GM23338 (cell line): Measurements from ENCODE around the gene SLC2A1. TPM values are rescaled to one million over a fixed set of nuclear protein-coding genes. Genes with fewer than 3 reads are reported as not detected.

Source experiments
- ATAC-seq: fragments of 200-7000 bp; cut with Tn5 transposase; 3 replicates; pipeline ENCODE4 v1.9.1; 2020
- DNase-seq: peaks from one replicate; pipeline ENCODE4 v3.0.0-alpha.2; 2015; ENCODE audit warnings: low spot score
- H2AFZ ChIP-seq: fragments of 200-600 bp; sonication (generic); 2 replicates; pipeline ENCODE4 v1.8.0; 2016; ENCODE audit warnings: antibody characterized with exemption, mild to moderate bottlenecking, moderate library complexity
- H3F3A ChIP-seq: fragments of 200-600 bp; sonication (generic); replicated peaks from 2 replicates; pipeline ENCODE4 v1.8.0; 2017; ENCODE audit warnings: antibody characterized with exemption, mixed run types, low read depth
- H3K27ac ChIP-seq: fragments of 200-600 bp; sonication (generic); 2 replicates; pipeline ENCODE4 v1.6.1; 2016; ENCODE audit warnings: low read depth
- H3K27me3 ChIP-seq: fragments of 200-600 bp; sonication (generic); 2 replicates; pipeline ENCODE4 v1.8.0; 2016; ENCODE audit warnings: mild to moderate bottlenecking, mixed run types, moderate library complexity; ENCODE audit not compliant: insufficient read depth
- H3K36me3 ChIP-seq: fragments of 200-600 bp; sonication (generic); 2 replicates; pipeline ENCODE4 v1.8.0; 2016; ENCODE audit warnings: mild to moderate bottlenecking; ENCODE audit not compliant: insufficient read depth
- H3K4me1 ChIP-seq: fragments of 200-600 bp; sonication (generic); 2 replicates; pipeline ENCODE4 v1.8.0; 2016; ENCODE audit warnings: mild to moderate bottlenecking, moderate library complexity; ENCODE audit not compliant: insufficient read depth
- H3K4me2 ChIP-seq: fragments of 200-600 bp; sonication (generic); 2 replicates; pipeline ENCODE4 v1.7.1; 2017; ENCODE audit warnings: mixed run types
- H3K4me3 ChIP-seq: fragments of 200-600 bp; sonication (generic); 2 replicates; pipeline ENCODE4 v1.6.1; 2016; ENCODE audit warnings: mixed run types
- H3K79me2 ChIP-seq: fragments of 200-600 bp; sonication (generic); replicated peaks from 2 replicates; pipeline ENCODE4 v1.8.0; 2017; ENCODE audit warnings: mild to moderate bottlenecking; ENCODE audit not compliant: insufficient read depth
- H3K9me2 ChIP-seq: fragments of 200-600 bp; sonication (generic); 2 replicates; pipeline ENCODE4 v1.8.0; 2017; ENCODE audit not compliant: insufficient read depth
- H4K20me1 ChIP-seq: fragments of 200-600 bp; sonication (generic); replicated peaks from 2 replicates; pipeline ENCODE4 v1.8.0; 2017; ENCODE audit warnings: mild to moderate bottlenecking; ENCODE audit not compliant: insufficient read depth
- H3K27ac Mint-ChIP-seq: 2 replicates; pipeline ENCODE4 v1.8.0; 2020; ENCODE audit warnings: inconsistent platforms, mild to moderate bottlenecking, moderate library complexity, mixed read lengths
- H3K27me3 Mint-ChIP-seq: 3 replicates; pipeline ENCODE4 v1.8.0; 2022; ENCODE audit warnings: low read depth, mild to moderate bottlenecking, moderate library complexity, mixed read lengths, inconsistent platforms; ENCODE audit not compliant: insufficient read depth, poor library complexity
- H3K36me3 Mint-ChIP-seq: 3 replicates; pipeline ENCODE4 v1.8.0; 2021; ENCODE audit warnings: low read depth, mild to moderate bottlenecking, inconsistent platforms, moderate library complexity, mixed read lengths
- H3K4me1 Mint-ChIP-seq: 3 replicates; pipeline ENCODE4 v1.8.0; 2020; ENCODE audit warnings: mild to moderate bottlenecking, inconsistent platforms, mixed read lengths
- H3K4me3 Mint-ChIP-seq: 3 replicates; pipeline ENCODE4 v1.8.0; 2021; ENCODE audit warnings: moderate library complexity, mild to moderate bottlenecking, inconsistent platforms, mixed read lengths
- H3K9me3 Mint-ChIP-seq: 3 replicates; pipeline ENCODE4 v1.8.0; 2020; ENCODE audit warnings: moderate library complexity, mild to moderate bottlenecking, inconsistent platforms, mixed read lengths
- CREB1 ChIP-seq: fragments of 250-450 bp; sonication (Bioruptor Pico); IDR thresholded peaks from 2 replicates; pipeline ENCODE4 v1.5.0; 2020; ENCODE audit warnings: low read depth, mild to moderate bottlenecking, moderate library complexity
- EZH2 ChIP-seq: fragments of 200-600 bp; sonication (generic); IDR thresholded peaks from one replicate; pipeline ENCODE4 v1.8.0; 2017; ENCODE audit warnings: antibody characterized with exemption, mild to moderate bottlenecking, low read depth; ENCODE audit not compliant: unreplicated experiment
- EZH2phosphoT487 ChIP-seq: fragments of 200-600 bp; sonication (generic); IDR thresholded peaks from one replicate; pipeline ENCODE4 v1.8.1; 2018; ENCODE audit warnings: antibody characterized with exemption; ENCODE audit not compliant: unreplicated experiment
- POLR2AphosphoS5 ChIP-seq: IDR thresholded peaks from 2 replicates; pipeline ENCODE4 v1.6.1; 2016; ENCODE audit warnings: antibody characterized with exemption, low read depth
- STAT1 ChIP-seq: IDR thresholded peaks from one replicate; pipeline ENCODE4 v1.6.1; 2016; ENCODE audit warnings: antibody characterized with exemption; ENCODE audit not compliant: unreplicated experiment
- ZNF114 ChIP-seq: fragments of 250-450 bp; sonication (Bioruptor Pico); IDR thresholded peaks from 2 replicates; pipeline ENCODE4 v1.5.0; 2020; ENCODE audit warnings: mild to moderate bottlenecking, moderate library complexity
- polyA plus RNA-seq: library from polyadenylated mRNA; unstranded; fragments of >200 nt; fragmentation: Nextera tagmentation; extraction: Ambion mirVana; gene quantifications from 2 replicates; pipeline ENCODE4 v1.2.1, GENCODE V29; 2016
- total RNA-seq: library from RNA; depleted of rRNA; stranded (reverse); fragments of >200 nt; shearing (Covaris generic); gene quantifications from 2 replicates; pipeline ENCODE4 v1.2.3, GENCODE V29; 2014
- TF ChIP-seq, protein P1 (sequence below): fragments of 250-450 bp; sonication (Bioruptor Pico); IDR thresholded peaks from 2 replicates; pipeline ENCODE4 v1.5.0; 2020; ENCODE audit warnings: mild to moderate bottlenecking, moderate library complexity
- TF ChIP-seq, protein P2 (sequence below): IDR thresholded peaks from one replicate; pipeline ENCODE4 v1.6.1; 2018; ENCODE audit warnings: antibody characterized with exemption; ENCODE audit not compliant: unreplicated experiment
- TF ChIP-seq, protein P3 (sequence below): IDR thresholded peaks from 2 replicates; pipeline ENCODE4 v1.6.1; 2016; ENCODE audit warnings: antibody characterized with exemption
- TF ChIP-seq, protein P4 (sequence below), 2 experiments: fragments of 200-600 bp in 1 of 2; sonication (generic) in 1 of 2; conservative IDR thresholded peaks; 2 replicates each; pipeline versions ENCODE4 v1.5.1 to v1.6.1; 2016 to 2017; ENCODE audit warnings: antibody characterized with exemption in 2 of 2, low read depth in 2 of 2, mild to moderate bottlenecking in 2 of 2, moderate library complexity in 1 of 2

Gene SLC2A1
- total and polyA plus RNA-seq, 2 experiments from 2014 or later = 66.1 to 305 TPM

DNA sequence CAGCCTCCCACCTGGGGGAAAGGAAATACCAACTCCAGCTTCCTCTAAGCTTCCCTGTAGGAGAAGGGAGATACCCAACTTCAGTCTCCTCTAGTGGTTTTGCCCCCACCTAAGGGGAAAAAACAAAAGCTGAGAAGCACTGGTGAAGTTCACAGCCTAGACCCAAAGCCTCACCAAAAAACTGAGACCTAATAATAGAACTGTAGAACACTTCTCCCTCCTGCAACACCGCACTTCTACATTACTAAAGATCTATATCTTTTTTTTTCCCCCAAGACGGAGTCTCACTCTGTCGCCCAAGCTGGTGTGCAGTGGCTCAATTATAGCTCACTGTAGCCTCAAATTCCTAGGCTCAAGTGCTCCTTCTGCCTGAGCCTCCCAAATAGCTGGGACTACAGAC is 43.2 kb downstream of the SLC2A1 start (continued):
- TF ChIP-seq, protein P1, sequence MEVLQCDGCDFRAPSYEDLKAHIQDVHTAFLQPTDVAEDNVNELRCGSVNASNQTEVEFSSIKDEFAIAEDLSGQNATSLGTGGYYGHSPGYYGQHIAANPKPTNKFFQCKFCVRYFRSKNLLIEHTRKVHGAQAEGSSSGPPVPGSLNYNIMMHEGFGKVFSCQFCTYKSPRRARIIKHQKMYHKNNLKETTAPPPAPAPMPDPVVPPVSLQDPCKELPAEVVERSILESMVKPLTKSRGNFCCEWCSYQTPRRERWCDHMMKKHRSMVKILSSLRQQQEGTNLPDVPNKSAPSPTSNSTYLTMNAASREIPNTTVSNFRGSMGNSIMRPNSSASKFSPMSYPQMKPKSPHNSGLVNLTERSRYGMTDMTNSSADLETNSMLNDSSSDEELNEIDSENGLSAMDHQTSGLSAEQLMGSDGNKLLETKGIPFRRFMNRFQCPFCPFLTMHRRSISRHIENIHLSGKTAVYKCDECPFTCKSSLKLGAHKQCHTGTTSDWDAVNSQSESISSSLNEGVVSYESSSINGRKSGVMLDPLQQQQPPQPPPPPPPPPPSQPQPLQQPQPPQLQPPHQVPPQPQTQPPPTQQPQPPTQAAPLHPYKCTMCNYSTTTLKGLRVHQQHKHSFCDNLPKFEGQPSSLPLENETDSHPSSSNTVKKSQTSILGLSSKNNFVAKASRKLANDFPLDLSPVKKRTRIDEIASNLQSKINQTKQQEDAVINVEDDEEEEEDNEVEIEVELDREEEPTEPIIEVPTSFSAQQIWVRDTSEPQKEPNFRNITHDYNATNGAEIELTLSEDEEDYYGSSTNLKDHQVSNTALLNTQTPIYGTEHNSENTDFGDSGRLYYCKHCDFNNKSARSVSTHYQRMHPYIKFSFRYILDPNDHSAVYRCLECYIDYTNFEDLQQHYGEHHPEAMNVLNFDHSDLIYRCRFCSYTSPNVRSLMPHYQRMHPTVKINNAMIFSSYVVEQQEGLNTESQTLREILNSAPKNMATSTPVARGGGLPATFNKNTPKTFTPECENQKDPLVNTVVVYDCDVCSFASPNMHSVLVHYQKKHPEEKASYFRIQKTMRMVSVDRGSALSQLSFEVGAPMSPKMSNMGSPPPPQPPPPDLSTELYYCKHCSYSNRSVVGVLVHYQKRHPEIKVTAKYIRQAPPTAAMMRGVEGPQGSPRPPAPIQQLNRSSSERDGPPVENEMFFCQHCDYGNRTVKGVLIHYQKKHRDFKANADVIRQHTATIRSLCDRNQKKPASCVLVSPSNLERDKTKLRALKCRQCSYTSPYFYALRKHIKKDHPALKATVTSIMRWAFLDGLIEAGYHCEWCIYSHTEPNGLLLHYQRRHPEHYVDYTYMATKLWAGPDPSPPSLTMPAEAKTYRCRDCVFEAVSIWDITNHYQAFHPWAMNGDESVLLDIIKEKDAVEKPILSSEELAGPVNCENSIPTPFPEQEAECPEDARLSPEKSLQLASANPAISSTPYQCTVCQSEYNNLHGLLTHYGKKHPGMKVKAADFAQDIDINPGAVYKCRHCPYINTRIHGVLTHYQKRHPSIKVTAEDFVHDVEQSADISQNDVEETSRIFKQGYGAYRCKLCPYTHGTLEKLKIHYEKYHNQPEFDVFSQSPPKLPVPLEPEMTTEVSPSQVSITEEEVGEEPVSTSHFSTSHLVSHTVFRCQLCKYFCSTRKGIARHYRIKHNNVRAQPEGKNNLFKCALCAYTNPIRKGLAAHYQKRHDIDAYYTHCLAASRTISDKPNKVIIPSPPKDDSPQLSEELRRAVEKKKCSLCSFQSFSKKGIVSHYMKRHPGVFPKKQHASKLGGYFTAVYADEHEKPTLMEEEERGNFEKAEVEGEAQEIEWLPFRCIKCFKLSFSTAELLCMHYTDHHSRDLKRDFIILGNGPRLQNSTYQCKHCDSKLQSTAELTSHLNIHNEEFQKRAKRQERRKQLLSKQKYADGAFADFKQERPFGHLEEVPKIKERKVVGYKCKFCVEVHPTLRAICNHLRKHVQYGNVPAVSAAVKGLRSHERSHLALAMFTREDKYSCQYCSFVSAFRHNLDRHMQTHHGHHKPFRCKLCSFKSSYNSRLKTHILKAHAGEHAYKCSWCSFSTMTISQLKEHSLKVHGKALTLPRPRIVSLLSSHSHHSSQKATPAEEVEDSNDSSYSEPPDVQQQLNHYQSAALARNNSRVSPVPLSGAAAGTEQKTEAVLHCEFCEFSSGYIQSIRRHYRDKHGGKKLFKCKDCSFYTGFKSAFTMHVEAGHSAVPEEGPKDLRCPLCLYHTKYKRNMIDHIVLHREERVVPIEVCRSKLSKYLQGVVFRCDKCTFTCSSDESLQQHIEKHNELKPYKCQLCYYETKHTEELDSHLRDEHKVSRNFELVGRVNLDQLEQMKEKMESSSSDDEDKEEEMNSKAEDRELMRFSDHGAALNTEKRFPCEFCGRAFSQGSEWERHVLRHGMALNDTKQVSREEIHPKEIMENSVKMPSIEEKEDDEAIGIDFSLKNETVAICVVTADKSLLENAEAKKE (CRISPR knock-in tag) = no peak
- TF ChIP-seq CREB1 (CRISPR knock-in tag) (no peak), STAT1 (no peak)

DNA sequence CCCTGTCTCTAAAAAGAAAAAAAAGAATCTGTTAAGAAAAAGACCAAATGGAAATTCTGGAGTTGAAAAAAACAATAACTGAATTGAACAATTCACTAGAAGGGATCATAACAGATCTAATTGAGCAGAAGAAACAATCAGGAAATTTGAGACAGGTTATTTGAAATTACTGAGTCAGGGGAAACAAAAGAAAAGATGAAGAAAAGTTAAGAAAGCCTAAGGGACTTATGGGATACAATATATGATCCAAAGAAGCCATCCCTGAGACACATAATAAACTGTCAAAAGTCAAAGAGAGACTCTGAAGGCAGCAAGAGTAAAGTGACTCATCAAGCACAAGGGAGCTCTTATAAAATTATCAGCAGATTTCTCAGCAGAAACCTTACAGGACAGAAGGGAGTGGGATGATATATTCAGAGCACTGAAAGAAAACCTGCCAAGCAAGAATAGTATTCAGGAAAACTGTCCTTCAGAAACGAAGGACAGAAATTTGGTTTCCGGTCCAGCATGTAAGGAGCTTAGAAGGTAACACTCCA is 44.5 kb downstream of the SLC2A1 start:
- Histone ChIP-seq H2AFZ (peak overlapping the region; percentile 43; the same call in 1 of the 2 replicates), H3K36me3 (peaks cover 6% of the 10 kb centered on the region; the same call in 1 of the 2 replicates), H3K4me2 (no peak overlapping the region), H3K27ac (no peak overlapping the region), H4K20me1 (no peaks in the 10 kb centered on the region), H3F3A (no peaks in the 10 kb centered on the region), H3K9me2 (0 out of 2 replicates have a peak, but pooled peaks cover 4% of the 10 kb centered on the region), H3K27me3 (no peaks in the 10 kb centered on the region), H3K79me2 (no peaks in the 10 kb centered on the region), H3K4me3 (no peak overlapping the region), H3K4me1 (no peaks in the 10 kb centered on the region)
- Mint-ChIP-seq H3K27me3 (peaks cover 1% of the 10 kb centered on the region), H3K27ac (no peak overlapping the region), H3K4me3 (no peak overlapping the region), H3K4me1 (no peaks in the 10 kb centered on the region; the same call in 1 of the 3 replicates), H3K36me3 (peaks cover 19% of the 10 kb centered on the region), H3K9me3 (peaks cover 28% of the 10 kb centered on the region)
- ATAC-seq = no peak
- no peak for DNase-seq
- TF ChIP-seq, protein P2, sequence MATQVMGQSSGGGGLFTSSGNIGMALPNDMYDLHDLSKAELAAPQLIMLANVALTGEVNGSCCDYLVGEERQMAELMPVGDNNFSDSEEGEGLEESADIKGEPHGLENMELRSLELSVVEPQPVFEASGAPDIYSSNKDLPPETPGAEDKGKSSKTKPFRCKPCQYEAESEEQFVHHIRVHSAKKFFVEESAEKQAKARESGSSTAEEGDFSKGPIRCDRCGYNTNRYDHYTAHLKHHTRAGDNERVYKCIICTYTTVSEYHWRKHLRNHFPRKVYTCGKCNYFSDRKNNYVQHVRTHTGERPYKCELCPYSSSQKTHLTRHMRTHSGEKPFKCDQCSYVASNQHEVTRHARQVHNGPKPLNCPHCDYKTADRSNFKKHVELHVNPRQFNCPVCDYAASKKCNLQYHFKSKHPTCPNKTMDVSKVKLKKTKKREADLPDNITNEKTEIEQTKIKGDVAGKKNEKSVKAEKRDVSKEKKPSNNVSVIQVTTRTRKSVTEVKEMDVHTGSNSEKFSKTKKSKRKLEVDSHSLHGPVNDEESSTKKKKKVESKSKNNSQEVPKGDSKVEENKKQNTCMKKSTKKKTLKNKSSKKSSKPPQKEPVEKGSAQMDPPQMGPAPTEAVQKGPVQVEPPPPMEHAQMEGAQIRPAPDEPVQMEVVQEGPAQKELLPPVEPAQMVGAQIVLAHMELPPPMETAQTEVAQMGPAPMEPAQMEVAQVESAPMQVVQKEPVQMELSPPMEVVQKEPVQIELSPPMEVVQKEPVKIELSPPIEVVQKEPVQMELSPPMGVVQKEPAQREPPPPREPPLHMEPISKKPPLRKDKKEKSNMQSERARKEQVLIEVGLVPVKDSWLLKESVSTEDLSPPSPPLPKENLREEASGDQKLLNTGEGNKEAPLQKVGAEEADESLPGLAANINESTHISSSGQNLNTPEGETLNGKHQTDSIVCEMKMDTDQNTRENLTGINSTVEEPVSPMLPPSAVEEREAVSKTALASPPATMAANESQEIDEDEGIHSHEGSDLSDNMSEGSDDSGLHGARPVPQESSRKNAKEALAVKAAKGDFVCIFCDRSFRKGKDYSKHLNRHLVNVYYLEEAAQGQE = no peak
- TF ChIP-seq, protein P3, sequence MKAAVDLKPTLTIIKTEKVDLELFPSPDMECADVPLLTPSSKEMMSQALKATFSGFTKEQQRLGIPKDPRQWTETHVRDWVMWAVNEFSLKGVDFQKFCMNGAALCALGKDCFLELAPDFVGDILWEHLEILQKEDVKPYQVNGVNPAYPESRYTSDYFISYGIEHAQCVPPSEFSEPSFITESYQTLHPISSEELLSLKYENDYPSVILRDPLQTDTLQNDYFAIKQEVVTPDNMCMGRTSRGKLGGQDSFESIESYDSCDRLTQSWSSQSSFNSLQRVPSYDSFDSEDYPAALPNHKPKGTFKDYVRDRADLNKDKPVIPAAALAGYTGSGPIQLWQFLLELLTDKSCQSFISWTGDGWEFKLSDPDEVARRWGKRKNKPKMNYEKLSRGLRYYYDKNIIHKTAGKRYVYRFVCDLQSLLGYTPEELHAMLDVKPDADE = no peak
- TF ChIP-seq EZH2 (no peak), POLR2AphosphoS5 (no peak), ZNF114 (no peak), EZH2phosphoT487 (no peak)
- TF ChIP-seq, protein P4, sequence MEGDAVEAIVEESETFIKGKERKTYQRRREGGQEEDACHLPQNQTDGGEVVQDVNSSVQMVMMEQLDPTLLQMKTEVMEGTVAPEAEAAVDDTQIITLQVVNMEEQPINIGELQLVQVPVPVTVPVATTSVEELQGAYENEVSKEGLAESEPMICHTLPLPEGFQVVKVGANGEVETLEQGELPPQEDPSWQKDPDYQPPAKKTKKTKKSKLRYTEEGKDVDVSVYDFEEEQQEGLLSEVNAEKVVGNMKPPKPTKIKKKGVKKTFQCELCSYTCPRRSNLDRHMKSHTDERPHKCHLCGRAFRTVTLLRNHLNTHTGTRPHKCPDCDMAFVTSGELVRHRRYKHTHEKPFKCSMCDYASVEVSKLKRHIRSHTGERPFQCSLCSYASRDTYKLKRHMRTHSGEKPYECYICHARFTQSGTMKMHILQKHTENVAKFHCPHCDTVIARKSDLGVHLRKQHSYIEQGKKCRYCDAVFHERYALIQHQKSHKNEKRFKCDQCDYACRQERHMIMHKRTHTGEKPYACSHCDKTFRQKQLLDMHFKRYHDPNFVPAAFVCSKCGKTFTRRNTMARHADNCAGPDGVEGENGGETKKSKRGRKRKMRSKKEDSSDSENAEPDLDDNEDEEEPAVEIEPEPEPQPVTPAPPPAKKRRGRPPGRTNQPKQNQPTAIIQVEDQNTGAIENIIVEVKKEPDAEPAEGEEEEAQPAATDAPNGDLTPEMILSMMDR (conservative IDR thresholded peaks at IDR 0.05; ENCODE audit: low read depth in 2 of 2) = no peak
